COLO668 (cell line): ENCODE results near the gene RPF1.
"Not testable (repeated sequence)": the region's sequence is repeated elsewhere in the genome, so short reads cannot be mapped to it uniquely, and the experiment has no call there.

Source experiments
- DNase-seq: peaks from one replicate; lab custom pipeline; 2025; ENCODE audit not compliant: unreplicated experiment; lab: John Stamatoyannopoulos, UW

RPF1 gene, protein sequence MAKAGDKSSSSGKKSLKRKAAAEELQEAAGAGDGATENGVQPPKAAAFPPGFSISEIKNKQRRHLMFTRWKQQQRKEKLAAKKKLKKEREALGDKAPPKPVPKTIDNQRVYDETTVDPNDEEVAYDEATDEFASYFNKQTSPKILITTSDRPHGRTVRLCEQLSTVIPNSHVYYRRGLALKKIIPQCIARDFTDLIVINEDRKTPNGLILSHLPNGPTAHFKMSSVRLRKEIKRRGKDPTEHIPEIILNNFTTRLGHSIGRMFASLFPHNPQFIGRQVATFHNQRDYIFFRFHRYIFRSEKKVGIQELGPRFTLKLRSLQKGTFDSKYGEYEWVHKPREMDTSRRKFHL

GRCh38 chr1:84478876-84479868 lies at the start of gene RPF1:
Gene RPF1, plus strand, starts transcription at chr1:84479266. Its CDS starts 16 bp downstream, at chr1:84479282.
- peak; percentile 88 for DNase-seq

GRCh38 chr1:84430546-84430945 lies 48.5 kb upstream of the RPF1 start:
- DNase-seq, result no peak

DNA sequence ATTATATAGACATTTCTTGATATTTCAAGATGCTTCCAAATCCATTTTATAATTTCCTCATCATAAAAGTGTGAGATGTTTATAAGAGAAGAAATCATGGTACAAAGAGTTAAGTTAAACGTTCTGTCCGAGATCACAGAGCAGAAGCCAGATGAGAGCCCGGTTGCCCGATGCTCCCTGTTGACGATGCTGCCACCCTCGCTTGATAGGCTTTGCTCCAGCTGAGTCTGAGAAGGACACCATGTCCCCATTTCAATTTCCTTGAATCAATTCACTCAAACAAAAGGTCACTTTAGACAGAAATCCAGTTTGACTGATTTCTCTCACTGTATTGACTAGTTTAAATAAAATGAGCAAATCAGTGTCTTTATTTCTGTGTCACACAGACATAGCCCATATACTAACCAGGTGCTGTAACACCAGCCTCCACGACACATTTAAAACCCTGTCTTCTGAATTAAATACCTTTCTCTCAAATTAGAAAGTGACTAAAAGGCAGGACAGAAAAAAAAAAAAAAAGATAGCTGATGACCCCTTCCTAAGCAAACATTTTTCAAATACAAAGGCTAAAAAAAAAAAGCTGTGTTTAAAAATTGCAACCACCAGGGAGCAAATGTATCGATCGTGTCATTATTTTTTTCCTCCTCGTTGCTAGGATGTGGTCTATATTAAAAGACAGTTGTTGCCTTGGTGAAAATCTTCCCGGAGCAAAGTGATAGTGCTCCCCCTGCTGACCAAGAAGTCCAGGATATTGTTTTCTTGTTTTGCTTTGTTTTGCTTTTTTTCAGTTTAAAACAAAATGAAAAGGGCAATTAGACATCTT lies 45.6 kb upstream of the RPF1 start:
- DNase-seq, result peak; percentile 62

GRCh38 chr1:84434081-84434769 lies 44.8 kb upstream of the RPF1 start:
- DNase-seq, result no peak

DNA sequence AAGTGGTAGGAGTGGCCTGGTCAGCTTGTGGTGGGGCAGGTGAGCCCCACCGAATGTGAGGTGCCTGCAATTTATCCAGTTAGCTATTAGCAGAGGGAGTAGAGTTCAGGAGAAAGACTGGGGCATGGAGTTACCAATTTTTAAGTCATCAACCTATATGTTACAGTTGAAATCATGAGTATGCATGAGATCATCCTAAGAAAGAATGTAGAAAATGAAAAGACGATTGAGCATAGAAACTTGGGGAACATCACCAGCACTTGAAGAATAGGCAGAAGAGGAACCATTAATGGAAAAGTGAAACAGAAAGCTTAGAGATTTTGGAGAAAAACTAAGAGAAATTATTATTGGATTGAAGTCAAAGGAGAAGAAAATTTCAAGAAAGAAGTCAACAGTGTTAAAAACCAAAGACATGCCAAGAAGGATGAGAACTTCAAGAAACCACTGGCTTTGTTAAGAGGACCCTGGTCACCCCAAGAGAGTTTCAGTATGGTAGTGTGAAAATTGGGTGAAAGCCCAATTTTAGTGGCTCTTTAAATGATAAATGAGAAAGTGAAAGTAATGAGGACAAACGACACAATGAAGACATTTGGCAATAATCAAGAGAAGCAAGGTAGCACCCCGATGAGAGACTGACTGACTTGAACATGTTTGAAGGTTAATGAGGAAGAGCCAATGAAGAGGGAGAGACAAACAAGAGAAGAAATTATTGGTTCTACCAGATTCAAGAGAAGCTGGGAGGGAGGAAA lies 44.1 kb upstream of the RPF1 start:
- no peak for DNase-seq

- no peak for DNase-seq
Measured at GRCh38 chr1:84436876-84437655, 42.0 kb upstream of the RPF1 start.

DNA sequence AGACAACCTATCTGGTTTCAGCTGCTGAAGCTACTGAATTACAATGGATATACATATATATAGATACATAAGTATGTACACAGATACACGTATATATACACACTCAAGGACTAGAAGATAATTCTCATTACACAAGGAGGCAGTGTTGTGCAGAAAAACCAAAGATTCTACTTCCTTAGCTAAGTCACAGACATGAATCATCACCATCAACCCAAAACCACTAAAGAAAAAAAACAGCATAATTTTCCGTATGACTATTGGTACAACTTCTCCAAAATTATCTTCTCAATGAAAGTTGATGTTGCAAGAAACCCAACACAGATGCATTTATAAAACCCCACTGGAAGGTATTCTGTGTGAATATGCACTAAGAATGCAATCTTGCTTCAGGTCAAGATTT lies 36.8 kb upstream of the RPF1 start:
- DNase-seq, result no peak

DNA sequence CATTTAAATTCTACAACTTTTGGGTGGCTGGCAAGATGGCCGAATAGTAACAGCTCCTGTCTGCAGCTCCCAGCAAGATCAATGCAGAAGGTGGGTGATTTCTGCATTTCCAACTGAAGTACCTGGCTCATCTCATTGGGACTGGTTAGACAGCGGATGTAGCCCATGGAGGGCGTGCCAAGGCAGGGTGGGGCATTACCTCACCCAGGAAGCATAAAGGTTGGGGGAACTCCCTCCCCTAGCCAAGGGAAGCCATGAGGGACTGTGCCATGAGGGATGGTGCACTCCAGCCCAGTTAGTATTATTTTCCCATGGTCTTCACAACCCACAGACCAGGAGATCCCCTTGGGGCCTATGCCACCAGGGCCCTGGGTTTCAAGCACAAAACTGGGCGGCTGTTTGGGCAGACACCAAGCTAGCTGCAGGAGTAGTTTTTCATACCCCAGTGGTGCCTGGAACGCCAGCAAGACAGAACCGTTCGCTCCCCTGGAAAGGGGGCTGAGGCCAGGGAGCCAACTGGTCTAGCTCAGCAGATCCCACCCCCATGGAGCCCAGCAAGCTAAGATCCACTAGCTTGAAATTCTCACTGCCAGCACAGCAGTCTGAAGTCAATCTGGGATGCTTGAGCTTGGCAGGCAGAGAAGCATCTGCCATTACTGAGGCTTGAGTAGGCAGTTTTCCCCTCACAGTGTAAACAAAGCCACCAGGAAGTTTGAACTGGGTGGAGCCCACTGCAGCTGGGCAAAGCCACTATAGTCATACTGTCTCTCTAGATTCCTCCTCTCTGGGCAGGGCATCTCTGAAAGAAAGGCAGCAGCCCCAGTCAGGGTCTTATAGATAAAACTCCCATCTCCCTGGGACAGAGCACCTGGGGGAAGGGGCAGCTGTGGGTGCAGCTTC lies 36.1 kb upstream of the RPF1 start:
- DNase-seq, result peak; percentile 59

- DNase-seq, result not testable (repeated sequence)
Measured at GRCh38 chr1:84448704-84449103, 30.4 kb upstream of the RPF1 start.

GRCh38 chr1:84450910-84451309 lies 28.2 kb upstream of the RPF1 start:
- DNase-seq, result no peak

DNA sequence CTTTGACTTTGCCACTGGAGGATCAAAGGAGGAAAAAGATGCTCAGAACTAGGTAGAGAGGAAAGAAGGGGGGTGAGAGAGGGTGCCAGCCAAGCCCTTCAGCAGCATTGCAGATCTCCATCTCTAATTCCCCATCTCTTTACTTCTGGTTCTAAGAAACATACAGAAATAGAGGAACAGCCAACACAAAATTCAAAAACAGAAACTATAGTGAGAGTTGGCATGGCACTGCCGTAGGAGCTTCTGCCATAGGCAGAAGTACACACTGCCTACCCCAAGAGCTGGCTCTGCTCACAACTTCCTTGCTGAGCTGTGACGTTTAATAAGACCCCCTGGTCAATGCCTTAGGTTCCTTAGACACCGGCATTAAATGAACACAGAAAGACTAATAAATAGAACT lies 26.6 kb upstream of the RPF1 start:
- DNase-seq, result no peak

GRCh38 chr1:84462118-84462517 lies 16.9 kb upstream of the RPF1 start:
- DNase-seq, result no peak

GRCh38 chr1:84467298-84467697 lies 11.8 kb upstream of the RPF1 start:
- no peak for DNase-seq

- no peak for DNase-seq
Measured at GRCh38 chr1:84476225-84476624, 2.8 kb upstream of the RPF1 start.

DNA sequence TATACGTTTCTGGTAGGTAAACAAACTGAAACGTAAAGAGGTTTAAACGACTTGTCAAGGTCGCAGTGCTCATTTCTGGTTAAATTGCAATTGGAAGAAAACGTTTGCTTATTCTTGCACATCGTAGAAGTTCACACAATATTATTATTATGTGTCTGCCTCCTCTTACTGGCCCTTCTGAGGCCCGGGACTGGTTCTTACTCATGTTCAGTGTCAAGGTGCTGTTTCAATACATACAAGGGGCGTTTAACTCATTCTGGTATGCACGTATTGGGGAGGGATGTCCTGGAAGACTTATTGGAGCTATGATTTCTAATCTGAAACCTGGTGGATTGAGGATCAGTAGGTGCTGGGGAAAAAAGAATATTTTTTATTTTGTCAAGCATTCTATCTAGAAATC lies 932 bp downstream of the RPF1 start:
- no peak for DNase-seq

DNA sequence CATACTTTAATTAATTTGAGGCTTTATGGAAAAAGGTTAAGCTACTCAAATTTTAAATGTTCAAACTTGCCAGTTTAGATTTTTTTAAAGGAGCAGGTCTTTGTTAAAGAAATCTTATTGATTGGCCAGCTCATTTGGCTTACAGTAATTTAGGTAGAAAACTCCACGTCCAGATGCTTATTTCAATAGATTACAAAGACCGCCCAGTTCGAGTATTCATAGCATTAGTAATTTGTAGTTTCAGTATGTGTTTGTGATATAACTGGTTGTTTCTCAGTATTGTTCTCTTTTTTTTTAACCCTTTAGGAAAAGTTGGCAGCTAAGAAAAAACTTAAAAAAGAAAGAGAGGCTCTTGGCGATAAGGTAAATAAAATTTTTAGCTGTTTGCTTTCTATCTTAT lies 1.6 kb downstream of the RPF1 start:
- DNase-seq, result no peak

GRCh38 chr1:84481317-84481716 lies 2.3 kb downstream of the RPF1 start:
- no peak for DNase-seq

DNA sequence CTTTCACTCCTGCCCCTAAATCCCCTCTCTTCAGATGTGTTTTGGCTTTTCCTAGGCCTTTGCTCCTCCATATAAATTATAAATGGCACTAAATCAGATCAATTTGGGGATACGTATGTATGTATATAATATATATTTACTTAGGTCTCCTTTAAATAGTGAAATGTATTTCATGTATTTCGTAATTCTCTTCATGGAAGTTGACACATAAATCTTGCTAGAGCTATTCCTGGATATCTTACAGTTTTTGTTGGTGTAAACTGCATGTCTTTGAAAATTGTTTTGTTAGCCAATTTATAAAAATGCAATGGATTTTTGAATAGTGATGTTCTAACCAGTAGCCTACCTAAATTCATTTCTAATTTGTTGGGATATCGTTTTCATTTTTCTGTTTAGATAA lies 9.0 kb downstream of the RPF1 start:
- no peak for DNase-seq
